CD4-positive, alpha-beta T cell (primary cell): Measurements from ENCODE around the gene EYA2. TPM values are rescaled to one million over a fixed set of nuclear protein-coding genes. Genes with fewer than 3 reads are reported as not detected.

ENCODE experiments used
- ATAC-seq: fragments of 200-7000 bp; cut with Tn5 transposase; one replicate; pipeline ENCODE4 v1.10.0; 2022; ENCODE audit warnings: mild to moderate bottlenecking; ENCODE audit not compliant: poor library complexity
- CTCF ChIA-PET: fragments of 350-600 bp; sonication (Branson Sonifier 250); formaldehyde crosslinking; loops from one replicate; lab custom pipeline; 2021; ENCODE audit warnings: antibody characterized with exemption, inconsistent platforms; lab: Charles Lee
- POLR2A ChIA-PET: fragments of 350-600 bp; sonication (Branson Sonifier 250); formaldehyde crosslinking; loops from one replicate; lab custom pipeline; 2021; ENCODE audit warnings: antibody characterized with exemption, inconsistent platforms; lab: Charles Lee
- DNase-seq, 14 experiments: peaks; one replicate each; pipeline ENCODE4 v3.0.0-alpha.2; 2013 to 2020; ENCODE audit warnings: mixed read lengths in 2 of 14
- H3K27ac ChIP-seq, 2 donors: one replicate each; pipeline versions ENCODE4 v1.5.1 to v1.7.0; 2013; ENCODE audit warnings: low read length in 2 of 2, low read depth in 1 of 2, mild to moderate bottlenecking in 1 of 2
- H3K27me3 ChIP-seq, 2 experiments: 1 replicate in 1 of 2; 2 replicates in 1 of 2; pipeline versions ENCODE4 v1.6.1 to v1.7.0; 2013; ENCODE audit warnings: low read length in 2 of 2, control low read depth in 1 of 2, mild to moderate bottlenecking in 1 of 2, moderate library complexity in 1 of 2; ENCODE audit not compliant: insufficient read depth in 2 of 2, control insufficient read depth in 1 of 2
- H3K36me3 ChIP-seq: one replicate; pipeline ENCODE4 v1.6.1; 2013; ENCODE audit warnings: low read length, control low read depth; ENCODE audit not compliant: insufficient read depth
- H3K4me1 ChIP-seq: one replicate; pipeline ENCODE4 v1.6.1; 2013; ENCODE audit warnings: low read length, control low read depth; ENCODE audit not compliant: insufficient read depth
- H3K4me3 ChIP-seq: one replicate; pipeline ENCODE4 v1.5.1; 2013; ENCODE audit warnings: mild to moderate bottlenecking, low read length, moderate library complexity
- H3K9me3 ChIP-seq, 2 experiments: 1 replicate in 1 of 2; 2 replicates in 1 of 2; pipeline versions ENCODE4 v1.6.1 to v1.7.0; 2013; ENCODE audit warnings: low read length in 2 of 2, mild to moderate bottlenecking in 2 of 2, control low read depth in 1 of 2, moderate library complexity in 1 of 2; ENCODE audit not compliant: control insufficient read depth in 1 of 2, insufficient read depth in 1 of 2
- H3K27ac Mint-ChIP-seq: one replicate; pipeline ENCODE4 v1.8.0; 2020; ENCODE audit warnings: mixed read lengths
- H3K27me3 Mint-ChIP-seq: one replicate; pipeline ENCODE4 v1.8.0; 2021; ENCODE audit warnings: mixed read lengths
- H3K36me3 Mint-ChIP-seq: one replicate; pipeline ENCODE4 v1.8.0; 2021; ENCODE audit warnings: low read depth, mixed read lengths
- H3K4me1 Mint-ChIP-seq: one replicate; pipeline ENCODE4 v1.8.0; 2021; ENCODE audit warnings: low read depth, mixed read lengths
- H3K4me3 Mint-ChIP-seq: one replicate; pipeline ENCODE4 v1.8.0; 2020; ENCODE audit warnings: mild to moderate bottlenecking, mixed read lengths
- H3K9me3 Mint-ChIP-seq: one replicate; pipeline ENCODE4 v1.8.0; 2020; ENCODE audit warnings: mixed read lengths
- CTCF ChIP-seq: fragments of 200-600 bp; IDR thresholded peaks from one replicate; pipeline ENCODE4 v1.8.0; 2022; ENCODE audit warnings: antibody characterized with exemption, mild to moderate bottlenecking
- intact Hi-C, 2 experiments: fragments of 100-400 bp; cut with DNase I in 1 of 2; cut with micrococcal nuclease in 1 of 2; formaldehyde crosslinking; loops; one replicate each; pipeline versions ENCODE4 v1.15.1 to v1.9.0; 2023 to 2025; cut with DNase I, micrococcal nuclease
- total RNA-seq, 174 experiments: library from RNA in 2 of 174; stranded (reverse) in 2 of 174; gene quantifications; one replicate each; pipeline ENCODE4 v1.2.3 and lab custom pipeline; 2021 to 2026

The EYA2 gene
- total RNA-seq, 2 experiments from 2014 or later, result not detected

- CTCF ChIA-PET, result no interaction called here
- H3K36me3 ChIP-seq, result peaks cover 84% of the 10 kb centered on the region
- POLR2A ChIA-PET, result interaction anchor here (0.6 to 0.8 kb wide), 2 partner anchors 12 to 138 kb away, joined by 3 to 4 read pairs; partner anchors contain the start of gene ZMYND8
- no peak for TF ChIP-seq CTCF
- Mint-ChIP-seq H3K9me3 (no peaks in the 10 kb centered on the region), H3K4me3 (no peak overlapping the region), H3K27ac (peak overlapping the region; percentile 6), H3K36me3 (peaks cover 69% of the 10 kb centered on the region), H3K27me3 (no peaks in the 10 kb centered on the region), H3K4me1 (peaks cover 14% of the 10 kb centered on the region)
- no peaks in the 10 kb centered on the region for H3K27me3 ChIP-seq
- intact Hi-C loops, result no loop called here
- H3K27ac ChIP-seq, result no peak overlapping the region
- no peak for ATAC-seq
- H3K4me1 ChIP-seq, result no peaks in the 10 kb centered on the region
- no peak overlapping the region for H3K4me3 ChIP-seq
- no peak for DNase-seq
- no peaks in the 10 kb centered on the region for H3K9me3 ChIP-seq
These were observed 323.1 kb downstream of the EYA2 start for GRCh38 chr20:47217482-47218446.

- ChIA-PET POLR2A (no interaction called here), CTCF (interaction anchor here (2.3 kb wide), 1 partner anchor 164 kb away, joined by 5 read pairs; no protein-coding TSS in a partner anchor)
- Histone ChIP-seq H3K4me1 (no peaks in the 10 kb centered on the region), H3K9me3 (no peaks in the 10 kb centered on the region), H3K27ac (no peak overlapping the region), H3K27me3 (no peaks in the 10 kb centered on the region), H3K4me3 (no peak overlapping the region), H3K36me3 (peaks cover 78% of the 10 kb centered on the region)
- intact Hi-C loops, result loop anchor here in 1 of 2 experiments (1.0 kb wide), 1 partner anchor 164 kb away; no protein-coding TSS in a partner anchor
- peak; percentile 46 for ATAC-seq
- peak overlapping the region; percentile 47 for H3K27ac Mint-ChIP-seq
- H3K27me3 Mint-ChIP-seq, result no peaks in the 10 kb centered on the region
- no peaks in the 10 kb centered on the region for H3K9me3 Mint-ChIP-seq
- H3K4me1 Mint-ChIP-seq, result peaks cover 15% of the 10 kb centered on the region
- TF ChIP-seq CTCF, result peak; percentile 44
- H3K4me3 Mint-ChIP-seq, result no peak overlapping the region
- peak; percentile 10 to 61 (median 38) for DNase-seq
- peaks cover 91% of the 10 kb centered on the region for H3K36me3 Mint-ChIP-seq
These were observed 325.5 kb downstream of the EYA2 start for GRCh38 chr20:47220161-47220582.

DNA sequence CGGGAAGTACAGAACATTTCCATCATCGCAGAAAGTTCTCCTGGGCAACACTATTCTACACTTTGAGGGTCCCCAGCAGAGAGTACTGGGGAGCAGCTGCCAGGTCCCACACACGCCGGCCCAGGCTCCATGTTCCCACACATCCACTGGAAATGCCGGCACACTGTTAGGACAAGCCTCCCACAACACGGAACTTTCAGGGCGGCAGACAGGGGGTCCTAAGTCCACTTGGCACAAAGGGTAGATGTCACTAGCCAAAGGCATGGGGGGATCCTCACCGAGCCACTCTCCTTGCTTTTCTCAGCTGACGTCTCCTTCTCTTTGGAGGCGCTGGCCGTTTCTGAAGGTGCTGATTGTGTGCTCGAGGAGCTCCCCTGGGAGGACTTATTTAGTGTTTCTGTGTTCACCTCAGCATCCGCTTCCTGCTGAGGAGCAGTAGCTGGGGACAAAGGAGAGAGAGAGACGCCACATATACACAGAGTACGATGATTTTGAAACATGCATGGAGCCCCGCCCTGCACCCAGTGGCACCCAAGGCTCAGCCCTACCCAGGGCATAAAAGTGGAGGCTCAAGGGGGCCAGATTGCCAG is 326.5 kb downstream of the EYA2 start:
- TF ChIP-seq CTCF, result no peak
- ATAC-seq (no peak), DNase-seq (no peak)
- no peaks in the 10 kb centered on the region for H3K27me3 ChIP-seq
- Mint-ChIP-seq H3K27me3 (no peaks in the 10 kb centered on the region), H3K9me3 (no peaks in the 10 kb centered on the region), H3K4me3 (no peak overlapping the region), H3K27ac (no peak overlapping the region), H3K36me3 (peaks cover 88% of the 10 kb centered on the region), H3K4me1 (peaks cover 11% of the 10 kb centered on the region)
- no peaks in the 10 kb centered on the region for H3K9me3 ChIP-seq
- no peaks in the 10 kb centered on the region for H3K4me1 ChIP-seq
- no peak overlapping the region for H3K4me3 ChIP-seq
- no peak overlapping the region for H3K27ac ChIP-seq
- CTCF ChIA-PET, result interaction anchor here (2.3 kb wide), 1 partner anchor 163 kb away, joined by 5 read pairs; no protein-coding TSS in a partner anchor
- intact Hi-C loops, result no loop called here
- POLR2A ChIA-PET, result no interaction called here
- peaks cover 72% of the 10 kb centered on the region for H3K36me3 ChIP-seq
